OCI-LY7 (cell line): ENCODE data around the gene SMG6. TPM values are rescaled to one million over a fixed set of nuclear protein-coding genes. Genes with fewer than 3 reads are reported as not detected.

Source experiments
- BruUV-seq: library from RNA; stranded (reverse); fragments of 400-500 nt; replicated peaks from 2 replicates; lab custom pipeline; 2021; lab: Mats Ljungman, UMichigan
- CTCF ChIA-PET: fragments of 300-600 bp; sonication (Branson Sonifier 250); formaldehyde crosslinking; loops from one replicate; lab custom pipeline; 2022; ENCODE audit warnings: antibody characterized with exemption; ENCODE audit not compliant: unreplicated experiment; lab: Charles Lee
- POLR2A ChIA-PET: fragments of 300-600 bp; sonication (Branson Sonifier 250); formaldehyde crosslinking; loops from one replicate; lab custom pipeline; 2022; ENCODE audit warnings: antibody characterized with exemption; lab: Charles Lee
- DNase-seq: peaks from one replicate; pipeline ENCODE4 v3.0.0-alpha.2; 2015; ENCODE audit warnings: low spot score
- H2AFZ ChIP-seq: fragments of 200-600 bp; sonication (generic), shearing (Covaris generic); 2 replicates; pipeline ENCODE4 v1.6.1; 2014; ENCODE audit warnings: mild to moderate bottlenecking, antibody characterized with exemption, low read length, moderate library complexity
- H3K27ac ChIP-seq: fragments of 200-600 bp; sonication (generic); 2 replicates; pipeline ENCODE4 v1.5.1; 2014; ENCODE audit warnings: mixed run types, low read depth, mild to moderate bottlenecking, moderate library complexity, low read length, inconsistent platforms; ENCODE audit not compliant: poor library complexity, severe bottlenecking
- H3K36me3 ChIP-seq: fragments of 200-600 bp; sonication (generic); 2 replicates; pipeline ENCODE4 v1.6.1; 2014; ENCODE audit warnings: mild to moderate bottlenecking, antibody characterized with exemption, low read length, moderate library complexity, mixed read lengths; ENCODE audit not compliant: insufficient read depth
- H3K4me1 ChIP-seq: fragments of 200-600 bp; sonication (generic); 2 replicates; pipeline ENCODE4 v1.5.1; 2014; ENCODE audit warnings: mild to moderate bottlenecking, low read length; ENCODE audit not compliant: insufficient read depth, poor library complexity, severe bottlenecking
- H3K4me2 ChIP-seq: fragments of 200-600 bp; sonication (generic); 2 replicates; pipeline ENCODE4 v1.6.1; 2014; ENCODE audit warnings: mild to moderate bottlenecking, low read length
- H3K4me3 ChIP-seq: fragments of 200-600 bp; sonication (generic); 2 replicates; pipeline ENCODE4 v1.5.1; 2014; ENCODE audit warnings: mild to moderate bottlenecking, low read depth, low read length; ENCODE audit not compliant: poor library complexity, severe bottlenecking
- H3K79me2 ChIP-seq: fragments of 200-600 bp; sonication (generic); 2 replicates; pipeline ENCODE4 v1.6.1; 2016; ENCODE audit warnings: low read depth, mild to moderate bottlenecking, low read length, moderate library complexity, mixed read lengths; ENCODE audit not compliant: insufficient read depth
- H3K9me2 ChIP-seq: fragments of 200-600 bp; sonication (generic); 2 replicates; pipeline ENCODE4 v1.6.1; 2016; ENCODE audit warnings: mild to moderate bottlenecking, low read length, mixed read lengths; ENCODE audit not compliant: insufficient read depth
- H3K9me3 ChIP-seq: fragments of 200-600 bp; sonication (generic); 2 replicates; pipeline ENCODE4 v1.6.1; 2014; ENCODE audit warnings: mild to moderate bottlenecking, mixed run types, low read length, mixed read lengths
- H4K20me1 ChIP-seq: fragments of 200-600 bp; sonication (generic); 2 replicates; pipeline ENCODE4 v1.6.1; 2014; ENCODE audit warnings: mild to moderate bottlenecking, antibody characterized with exemption, low read length, moderate library complexity, mixed read lengths; ENCODE audit not compliant: insufficient read depth
- EZH2phosphoT487 ChIP-seq: fragments of 200-600 bp; sonication (generic); IDR thresholded peaks from 2 replicates; pipeline ENCODE4 v1.6.1; 2018; ENCODE audit warnings: low read depth, borderline replicate concordance, mild to moderate bottlenecking, mixed run types, antibody characterized with exemption, low read length, moderate library complexity, mixed read lengths
- intact Hi-C: fragments of 100-400 bp; cut with micrococcal nuclease; formaldehyde crosslinking; loops from one replicate; pipeline ENCODE4 v1.10.0; 2022; ENCODE audit not compliant: unreplicated experiment
- total RNA-seq, 2 experiments: library from RNA; depleted of rRNA in 1 of 2; stranded (reverse); fragments of >200 nt in 1 of 2; shearing (Covaris generic) in 1 of 2; gene quantifications; 2 replicates each; pipeline ENCODE4 v1.2.3, GENCODE V29; 2014 to 2022
- TF ChIP-seq, protein P1 (sequence below): fragments of 200-600 bp; sonication (generic); conservative IDR thresholded peaks from 2 replicates; pipeline ENCODE4 v1.5.1; 2014; ENCODE audit warnings: mild to moderate bottlenecking, antibody characterized with exemption, low read length, moderate library complexity, mixed read lengths

Gene SMG6
- total RNA-seq, 2 experiments from 2014 or later, result 12.5 to 17.8 TPM

DNA sequence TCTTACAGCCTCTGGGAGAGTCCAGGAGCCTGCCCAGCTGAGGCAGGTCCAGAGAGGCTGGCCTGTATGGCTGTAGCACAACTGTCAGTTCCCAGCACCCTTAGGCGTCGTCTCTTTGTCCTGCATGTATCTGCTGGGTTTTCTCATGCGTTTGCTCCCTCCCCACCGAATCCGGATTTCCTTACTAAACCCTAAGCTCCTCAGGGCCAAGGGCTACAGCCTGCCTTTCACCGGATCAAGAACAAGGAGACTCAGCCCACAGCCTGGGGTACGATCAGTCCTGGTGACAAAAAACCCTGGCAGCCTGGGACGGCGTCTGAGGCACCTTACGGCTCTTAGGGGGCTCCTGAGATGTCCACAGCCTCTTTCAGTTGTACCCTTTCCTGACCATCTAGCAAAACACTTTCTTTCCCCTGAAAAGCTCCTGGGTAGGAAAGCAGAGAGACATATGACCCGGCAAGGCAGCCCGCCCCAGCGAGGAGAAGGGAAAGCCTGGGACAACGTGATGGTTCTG, 236.5 kb downstream of the SMG6 start:
- Histone ChIP-seq H3K9me3 (no peaks in the 10 kb centered on the region), H3K36me3 (no peaks in the 10 kb centered on the region), H2AFZ (no peak overlapping the region), H3K27ac (no peak overlapping the region), H3K4me2 (no peak overlapping the region), H3K79me2 (no peaks in the 10 kb centered on the region), H3K4me3 (no peak overlapping the region), H3K4me1 (peaks cover 28% of the 10 kb centered on the region), H4K20me1 (no peaks in the 10 kb centered on the region), H3K9me2 (no peaks in the 10 kb centered on the region)
- CTCF ChIA-PET, result no interaction called here
- TF ChIP-seq, protein P1, sequence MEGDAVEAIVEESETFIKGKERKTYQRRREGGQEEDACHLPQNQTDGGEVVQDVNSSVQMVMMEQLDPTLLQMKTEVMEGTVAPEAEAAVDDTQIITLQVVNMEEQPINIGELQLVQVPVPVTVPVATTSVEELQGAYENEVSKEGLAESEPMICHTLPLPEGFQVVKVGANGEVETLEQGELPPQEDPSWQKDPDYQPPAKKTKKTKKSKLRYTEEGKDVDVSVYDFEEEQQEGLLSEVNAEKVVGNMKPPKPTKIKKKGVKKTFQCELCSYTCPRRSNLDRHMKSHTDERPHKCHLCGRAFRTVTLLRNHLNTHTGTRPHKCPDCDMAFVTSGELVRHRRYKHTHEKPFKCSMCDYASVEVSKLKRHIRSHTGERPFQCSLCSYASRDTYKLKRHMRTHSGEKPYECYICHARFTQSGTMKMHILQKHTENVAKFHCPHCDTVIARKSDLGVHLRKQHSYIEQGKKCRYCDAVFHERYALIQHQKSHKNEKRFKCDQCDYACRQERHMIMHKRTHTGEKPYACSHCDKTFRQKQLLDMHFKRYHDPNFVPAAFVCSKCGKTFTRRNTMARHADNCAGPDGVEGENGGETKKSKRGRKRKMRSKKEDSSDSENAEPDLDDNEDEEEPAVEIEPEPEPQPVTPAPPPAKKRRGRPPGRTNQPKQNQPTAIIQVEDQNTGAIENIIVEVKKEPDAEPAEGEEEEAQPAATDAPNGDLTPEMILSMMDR, result no peak
- no peak for TF ChIP-seq EZH2phosphoT487
- POLR2A ChIA-PET, result no interaction called here
- intact Hi-C loops, result no loop called here
- DNase-seq, result no peak
- no TSS peak for BruUV-seq

DNA sequence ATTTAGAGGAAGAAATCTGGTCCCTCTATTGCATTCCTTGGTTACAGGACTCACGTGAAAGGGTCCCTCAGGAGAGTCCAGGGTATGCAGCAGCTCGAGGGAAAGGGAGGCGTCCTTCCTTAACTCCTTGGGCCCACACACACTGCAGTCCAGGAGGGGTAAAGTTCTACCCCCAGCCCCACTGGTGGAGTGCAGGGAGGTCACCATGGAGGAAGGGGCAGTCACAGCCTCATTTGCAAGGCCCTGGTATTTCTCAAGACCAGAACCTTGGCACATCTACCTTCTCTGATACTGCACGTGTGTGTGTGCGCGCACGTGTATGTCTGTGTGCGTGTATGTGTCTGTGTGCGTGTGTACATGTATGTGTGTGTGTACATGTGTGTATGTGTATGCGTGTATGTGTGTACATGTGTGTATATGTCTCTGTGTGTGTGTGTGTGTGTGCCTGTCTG, 237.6 kb downstream of the SMG6 start:
- POLR2A ChIA-PET, result no interaction called here
- no peak overlapping the region for H3K4me2 ChIP-seq
- no peaks in the 10 kb centered on the region for H3K9me2 ChIP-seq
- intact Hi-C loops, result no loop called here
- no peaks in the 10 kb centered on the region for H4K20me1 ChIP-seq
- CTCF ChIA-PET, result no interaction called here
- DNase-seq, result no peak
- H3K4me1 ChIP-seq, result peaks cover 28% of the 10 kb centered on the region
- H2AFZ ChIP-seq, result no peak overlapping the region
- no peak for TF ChIP-seq EZH2phosphoT487
- H3K9me3 ChIP-seq, result no peaks in the 10 kb centered on the region
- no peak overlapping the region for H3K4me3 ChIP-seq
- H3K27ac ChIP-seq, result no peak overlapping the region
- no peaks in the 10 kb centered on the region for H3K36me3 ChIP-seq
- no TSS peak for BruUV-seq
- no peaks in the 10 kb centered on the region for H3K79me2 ChIP-seq

- Histone ChIP-seq H3K4me1 (peaks cover 28% of the 10 kb centered on the region), H4K20me1 (no peaks in the 10 kb centered on the region), H2AFZ (no peak overlapping the region), H3K4me3 (no peak overlapping the region), H3K79me2 (no peaks in the 10 kb centered on the region), H3K9me3 (no peaks in the 10 kb centered on the region), H3K4me2 (peak overlapping the region; percentile 37), H3K36me3 (no peaks in the 10 kb centered on the region), H3K27ac (no peak overlapping the region), H3K9me2 (no peaks in the 10 kb centered on the region)
- no TSS peak for BruUV-seq
- no peak for TF ChIP-seq EZH2phosphoT487
- TF ChIP-seq, protein P1, result peak; percentile 70
- CTCF ChIA-PET, result interaction anchor here (0.9 kb wide), 1 partner anchor 53 kb away, joined by 3 read pairs; no protein-coding TSS in a partner anchor
- intact Hi-C loops, result no loop called here
- DNase-seq, result peak; percentile 53
- POLR2A ChIA-PET, result no interaction called here
Measured at GRCh38 chr17:2064980-2065785, 238.4 kb downstream of the SMG6 start.
